ENCODE data around the gene GHR. TPM values are rescaled to one million over a fixed set of nuclear protein-coding genes. Genes with fewer than 3 reads are reported as not detected.

GHR gene
- total and polyA plus RNA-seq, 10 of the 15 experiments (the other 5 are each of a cell fraction or from before 2014, with no cell fraction given): 0.23 to 10.2 (median 0.48) TPM

DNA sequence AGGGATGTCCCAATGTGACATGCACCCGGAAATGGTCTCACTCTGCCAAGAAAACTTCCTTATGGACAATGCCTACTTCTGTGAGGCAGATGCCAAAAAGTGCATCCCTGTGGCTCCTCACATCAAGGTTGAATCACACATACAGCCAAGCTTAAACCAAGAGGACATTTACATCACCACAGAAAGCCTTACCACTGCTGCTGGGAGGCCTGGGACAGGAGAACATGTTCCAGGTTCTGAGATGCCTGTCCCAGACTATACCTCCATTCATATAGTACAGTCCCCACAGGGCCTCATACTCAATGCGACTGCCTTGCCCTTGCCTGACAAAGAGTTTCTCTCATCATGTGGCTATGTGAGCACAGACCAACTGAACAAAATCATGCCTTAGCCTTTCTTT, 295.8 kb downstream of the GHR start (continued):
- TF ChIP-seq, protein P1, sequence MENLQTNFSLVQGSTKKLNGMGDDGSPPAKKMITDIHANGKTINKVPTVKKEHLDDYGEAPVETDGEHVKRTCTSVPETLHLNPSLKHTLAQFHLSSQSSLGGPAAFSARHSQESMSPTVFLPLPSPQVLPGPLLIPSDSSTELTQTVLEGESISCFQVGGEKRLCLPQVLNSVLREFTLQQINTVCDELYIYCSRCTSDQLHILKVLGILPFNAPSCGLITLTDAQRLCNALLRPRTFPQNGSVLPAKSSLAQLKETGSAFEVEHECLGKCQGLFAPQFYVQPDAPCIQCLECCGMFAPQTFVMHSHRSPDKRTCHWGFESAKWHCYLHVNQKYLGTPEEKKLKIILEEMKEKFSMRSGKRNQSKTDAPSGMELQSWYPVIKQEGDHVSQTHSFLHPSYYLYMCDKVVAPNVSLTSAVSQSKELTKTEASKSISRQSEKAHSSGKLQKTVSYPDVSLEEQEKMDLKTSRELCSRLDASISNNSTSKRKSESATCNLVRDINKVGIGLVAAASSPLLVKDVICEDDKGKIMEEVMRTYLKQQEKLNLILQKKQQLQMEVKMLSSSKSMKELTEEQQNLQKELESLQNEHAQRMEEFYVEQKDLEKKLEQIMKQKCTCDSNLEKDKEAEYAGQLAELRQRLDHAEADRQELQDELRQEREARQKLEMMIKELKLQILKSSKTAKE (IDR thresholded peaks at IDR 0.05; ENCODE audit: low read depth, poor library complexity, severe bottlenecking): no peak
- TF ChIP-seq TCF7 (IDR thresholded peaks at IDR 0.05; ENCODE audit: borderline replicate concordance) (no peak), NR2C1 (IDR thresholded peaks at IDR 0.05) (no peak), PAX5 (IDR thresholded peaks at IDR 0.05; ENCODE audit: borderline replicate concordance, low read depth, low read length) (no peak), BHLHE40 (IDR thresholded peaks at IDR 0.05; ENCODE audit: borderline replicate concordance in 1 of 2, low read depth in 2 of 2, low read length in 1 of 2) (no peak), CREB1 (IDR thresholded peaks at IDR 0.05; ENCODE audit: low read depth) (no peak)

GRCh38 chr5:42720251-42720650, 297.0 kb downstream of the GHR start:
- Histone ChIP-seq H3K4me1 (ENCODE audit: control insufficient read depth, insufficient read depth, low read length) (peaks cover 8% of the 10 kb centered on the region), H3K27ac (ENCODE audit: control insufficient read depth, insufficient read depth) (no peak overlapping the region), H3K9ac (ENCODE audit: control insufficient read depth, insufficient read depth, low read length) (no peak overlapping the region), H2AFZ (ENCODE audit: control insufficient read depth, low read depth, low read length) (no peak overlapping the region), H3K4me2 (ENCODE audit: control insufficient read depth, insufficient read depth) (no peak overlapping the region), H3K9me3 (replicated peaks; ENCODE audit: control insufficient read depth, insufficient read depth, low read length) (no peaks in the 10 kb centered on the region), H3K79me2 (ENCODE audit: control insufficient read depth, insufficient read depth, low read length) (no peaks in the 10 kb centered on the region), H3K4me3 (no peak overlapping the region), H3K27me3 (replicated peaks in 1 of 2; ENCODE audit: control insufficient read depth in 2 of 2, insufficient read depth in 2 of 2, low read length in 1 of 2) (no peaks in the 10 kb centered on the region), H4K20me1 (ENCODE audit: control insufficient read depth, insufficient read depth) (no peaks in the 10 kb centered on the region), H3K36me3 (ENCODE audit: control insufficient read depth in 2 of 2, insufficient read depth in 2 of 2, low read length in 1 of 2) (no peaks in the 10 kb centered on the region)
- ChIA-PET RAD21 (ENCODE audit: unreplicated experiment) (no interaction called here), CTCF (no interaction called here), SMC1A (ENCODE audit: uncharacterized antibody, unreplicated experiment) (no interaction called here), POLR2A (no interaction called here)
- no peak for ATAC-seq
- BruUV-seq (replicated peaks): no TSS peak
- in situ Hi-C loops (cut with MboI): no loop called here
- intact Hi-C loops (cut with micrococcal nuclease; ENCODE audit: unreplicated experiment): no loop called here
- no peak for DNase-seq (ENCODE audit: low read depth, low spot score)
- WGBS (ENCODE audit: insufficient coverage, insufficient replicate concordance, low lambda C conversion rate, missing lambda C conversion rate): 33% methylated on average over 6 of the region's 6 CpGs
- no peak for FAIRE-seq
- TF ChIP-seq RBBP5 (conservative IDR thresholded peaks at IDR 0.05) (no peak), ZSCAN29 (IDR thresholded peaks at IDR 0.05) (no peak), CEBPB (IDR thresholded peaks at IDR 0.05; ENCODE audit: borderline replicate concordance in 1 of 2, low read depth in 2 of 2, low read length in 2 of 2) (no peak), NFYB (IDR thresholded peaks at IDR 0.05; ENCODE audit: insufficient read depth, low read depth, low read length) (no peak), ZBTB11 (CRISPR knock-in tag; IDR thresholded peaks at IDR 0.05) (no peak), RUNX3 (IDR thresholded peaks at IDR 0.05; ENCODE audit: low read length) (no peak), SRF (IDR thresholded peaks at IDR 0.05; ENCODE audit: low read depth in 2 of 2, low read length in 2 of 2) (no peak), CBX3 (IDR thresholded peaks at IDR 0.05; ENCODE audit: borderline replicate concordance, low read depth) (no peak), CHD1 (IDR thresholded peaks at IDR 0.05; ENCODE audit: low read depth, low read length) (no peak)
- TF ChIP-seq, protein P2, sequence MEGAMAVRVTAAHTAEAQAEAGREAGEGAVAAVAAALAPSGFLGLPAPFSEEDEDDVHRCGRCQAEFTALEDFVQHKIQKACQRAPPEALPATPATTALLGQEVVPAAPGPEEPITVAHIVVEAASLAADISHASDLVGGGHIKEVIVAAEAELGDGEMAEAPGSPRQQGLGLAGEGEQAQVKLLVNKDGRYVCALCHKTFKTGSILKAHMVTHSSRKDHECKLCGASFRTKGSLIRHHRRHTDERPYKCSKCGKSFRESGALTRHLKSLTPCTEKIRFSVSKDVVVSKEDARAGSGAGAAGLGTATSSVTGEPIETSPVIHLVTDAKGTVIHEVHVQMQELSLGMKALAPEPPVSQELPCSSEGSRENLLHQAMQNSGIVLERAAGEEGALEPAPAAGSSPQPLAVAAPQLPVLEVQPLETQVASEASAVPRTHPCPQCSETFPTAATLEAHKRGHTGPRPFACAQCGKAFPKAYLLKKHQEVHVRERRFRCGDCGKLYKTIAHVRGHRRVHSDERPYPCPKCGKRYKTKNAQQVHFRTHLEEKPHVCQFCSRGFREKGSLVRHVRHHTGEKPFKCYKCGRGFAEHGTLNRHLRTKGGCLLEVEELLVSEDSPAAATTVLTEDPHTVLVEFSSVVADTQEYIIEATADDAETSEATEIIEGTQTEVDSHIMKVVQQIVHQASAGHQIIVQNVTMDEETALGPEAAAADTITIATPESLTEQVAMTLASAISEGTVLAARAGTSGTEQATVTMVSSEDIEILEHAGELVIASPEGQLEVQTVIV (IDR thresholded peaks at IDR 0.05; ENCODE audit: borderline replicate concordance, partially characterized antibody): no peak

Measured in GM12878 (cell line).